Measurements from ENCODE around the gene NKTR. TPM values are rescaled to one million over a fixed set of nuclear protein-coding genes. Genes with fewer than 3 reads are reported as not detected.

Gene NKTR
- total and polyA plus RNA-seq, 9 of the 15 experiments (the other 6 are each of a cell fraction or from before 2014, with no cell fraction given) = 19.7 to 123 (median 92.6) TPM

DNA sequence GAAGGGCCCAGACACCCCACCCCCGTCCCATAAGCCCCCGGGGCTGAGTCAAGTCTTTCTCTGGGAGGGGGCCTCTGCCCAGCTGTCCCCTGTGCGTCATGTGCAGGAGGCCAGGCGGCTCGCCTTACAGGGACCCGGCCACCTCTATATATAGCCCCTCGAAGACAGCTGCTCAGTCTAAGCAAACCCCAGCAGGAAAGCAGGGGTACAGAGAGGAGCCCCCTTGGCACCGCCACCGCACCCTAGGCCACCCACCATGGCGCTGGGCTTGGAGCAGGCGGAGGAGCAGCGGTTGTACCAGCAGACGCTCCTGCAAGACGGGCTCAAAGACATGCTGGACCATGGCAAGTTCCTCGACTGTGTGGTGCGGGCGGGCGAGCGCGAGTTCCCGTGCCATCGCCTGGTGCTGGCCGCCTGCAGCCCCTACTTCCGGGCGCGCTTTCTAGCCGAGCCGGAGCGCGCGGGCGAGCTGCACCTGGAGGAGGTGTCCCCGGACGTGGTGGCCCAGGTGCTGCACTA, 84.9 kb downstream of the NKTR start, which contains the start of gene KLHL40:
TSS of gene KLHL40 (plus strand) at position 175 of the 519 bp plus-strand sequence. CDS start at position 257, 82 bp downstream.
- Histone ChIP-seq H3K27ac (ENCODE audit: extremely low read depth, low read depth, low read length) (no peak within 1 kb of the TSS), H4K20me1 (replicated peaks; ENCODE audit: control insufficient read depth, insufficient read depth, low read length) (0 out of 2 replicates have a peak, but pooled peaks cover 6% of the 10 kb centered on the region), H3K36me3 (ENCODE audit: control insufficient read depth, insufficient read depth, low read length) (no peaks in the 10 kb centered on the region), H3K9me3 (replicated peaks; ENCODE audit: control insufficient read depth, insufficient read depth, low read depth, low read length) (no peaks in the 10 kb centered on the region), H3K4me1 (replicated peaks in 1 of 2; ENCODE audit: control insufficient read depth in 2 of 2, insufficient read depth in 2 of 2, low read length in 2 of 2) (peaks cover 3 to 26% of the 10 kb centered on the region in 2 experiments; a peak in 3 of 5 replicates), H3K27me3 (ENCODE audit: control insufficient read depth in 2 of 2, insufficient read depth in 2 of 2, low read length in 2 of 2) (peaks cover 35 to 68% of the 10 kb centered on the region in 2 experiments), H3K9me1 (ENCODE audit: control insufficient read depth, insufficient read depth, low read length) (peaks cover 5% of the 10 kb centered on the region), H3K79me2 (ENCODE audit: control insufficient read depth, insufficient read depth, low read length) (no peaks in the 10 kb centered on the region), H3K9ac (ENCODE audit: insufficient read depth in 1 of 2, low read depth in 2 of 2, low read length in 2 of 2) (peak within 1 kb of the TSS in 1 of 2 experiments; percentile 38; a peak in 1 of 4 replicates), H3K4me2 (ENCODE audit: insufficient read depth, low read length) (no peak within 1 kb of the TSS), H2AFZ (ENCODE audit: low read depth, low read length) (peak within 1 kb of the TSS; percentile 42; the same call in 1 of the 2 replicates), H3K4me3 (no peak within 1 kb of the TSS)
- BruUV-seq (replicated peaks) = no TSS peak
- intact Hi-C loops (cut with micrococcal nuclease) (no loop called here), in situ Hi-C loops (cut with MboI) (no loop called here)
- TF ChIP-seq RHOXF2B (CRISPR knock-in tag; conservative IDR thresholded peaks at IDR 0.05) (no peak), SIN3A (IDR thresholded peaks at IDR 0.05; ENCODE audit: borderline replicate concordance in 2 of 2, control insufficient read depth in 1 of 2, low read depth in 2 of 2, low read length in 2 of 2) (no peak), MCM2 (IDR thresholded peaks at IDR 0.05; ENCODE audit: low read depth) (no peak), ZNF830 (CRISPR knock-in tag; IDR thresholded peaks at IDR 0.05) (no peak), LARP7 (IDR thresholded peaks at IDR 0.05) (no peak), DPF2 (IDR thresholded peaks at IDR 0.05) (no peak), BMI1 (IDR thresholded peaks at IDR 0.05; ENCODE audit: low read length) (no peak), ILF3 (IDR thresholded peaks at IDR 0.05; ENCODE audit: borderline replicate concordance) (no peak), EWSR1 (IDR thresholded peaks at IDR 0.05; ENCODE audit: borderline replicate concordance, low read depth, partially characterized antibody) (no peak)
- TF ChIP-seq, protein P1, sequence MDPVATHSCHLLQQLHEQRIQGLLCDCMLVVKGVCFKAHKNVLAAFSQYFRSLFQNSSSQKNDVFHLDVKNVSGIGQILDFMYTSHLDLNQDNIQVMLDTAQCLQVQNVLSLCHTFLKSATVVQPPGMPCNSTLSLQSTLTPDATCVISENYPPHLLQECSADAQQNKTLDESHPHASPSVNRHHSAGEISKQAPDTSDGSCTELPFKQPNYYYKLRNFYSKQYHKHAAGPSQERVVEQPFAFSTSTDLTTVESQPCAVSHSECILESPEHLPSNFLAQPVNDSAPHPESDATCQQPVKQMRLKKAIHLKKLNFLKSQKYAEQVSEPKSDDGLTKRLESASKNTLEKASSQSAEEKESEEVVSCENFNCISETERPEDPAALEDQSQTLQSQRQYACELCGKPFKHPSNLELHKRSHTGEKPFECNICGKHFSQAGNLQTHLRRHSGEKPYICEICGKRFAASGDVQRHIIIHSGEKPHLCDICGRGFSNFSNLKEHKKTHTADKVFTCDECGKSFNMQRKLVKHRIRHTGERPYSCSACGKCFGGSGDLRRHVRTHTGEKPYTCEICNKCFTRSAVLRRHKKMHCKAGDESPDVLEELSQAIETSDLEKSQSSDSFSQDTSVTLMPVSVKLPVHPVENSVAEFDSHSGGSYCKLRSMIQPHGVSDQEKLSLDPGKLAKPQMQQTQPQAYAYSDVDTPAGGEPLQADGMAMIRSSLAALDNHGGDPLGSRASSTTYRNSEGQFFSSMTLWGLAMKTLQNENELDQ (CRISPR knock-in tag; IDR thresholded peaks at IDR 0.05; ENCODE audit: borderline replicate concordance) = no peak
- DNase-seq (ENCODE audit: extremely low read depth in 1 of 4, low spot score in 3 of 4) (no peak), ATAC-seq (no peak), FAIRE-seq (no peak)
- CTCF ChIA-PET (ENCODE audit: low intra/inter-chr PET ratio) = no interaction called here
- POLR2A ChIA-PET = interaction anchor here (0.5 to 1.3 kb wide), 4 partner anchors 15 to 257 kb away, joined by 3 to 4 read pairs (median 4); no protein-coding TSS in a partner anchor
- WGBS (ENCODE audit: insufficient coverage, low coverage, missing lambda C conversion rate) = 19% methylated on average over 34 of the region's 34 CpGs

Measured in K562 (cell line).